Activated CD8-positive, alpha-beta memory T cell treated with anti-CD3 and anti-CD28 coated beads for 36 hours (primary cell): ENCODE data around the gene C5orf52. TPM values are rescaled to one million over a fixed set of nuclear protein-coding genes. Genes with fewer than 3 reads are reported as not detected.
"Not testable (repeated sequence)": the region's sequence is repeated elsewhere in the genome, so short reads cannot be mapped to it uniquely, and the experiment has no call there.

ENCODE experiments used
- CTCF ChIA-PET: fragments of 350-600 bp; sonication (Branson Sonifier 250); formaldehyde crosslinking; loops from one replicate; lab custom pipeline; 2021; ENCODE audit warnings: antibody characterized with exemption; lab: Charles Lee
- POLR2A ChIA-PET: fragments of 350-600 bp; sonication (Branson Sonifier 250); formaldehyde crosslinking; loops from one replicate; lab custom pipeline; 2021; ENCODE audit warnings: antibody characterized with exemption; lab: Charles Lee
- total RNA-seq, 2 experiments: library from RNA; stranded (reverse); gene quantifications; one replicate each; pipeline ENCODE4 v1.2.3, GENCODE V29; 2021

C5orf52 gene
- total RNA-seq, 2 experiments from 2014 or later: not detected

DNA sequence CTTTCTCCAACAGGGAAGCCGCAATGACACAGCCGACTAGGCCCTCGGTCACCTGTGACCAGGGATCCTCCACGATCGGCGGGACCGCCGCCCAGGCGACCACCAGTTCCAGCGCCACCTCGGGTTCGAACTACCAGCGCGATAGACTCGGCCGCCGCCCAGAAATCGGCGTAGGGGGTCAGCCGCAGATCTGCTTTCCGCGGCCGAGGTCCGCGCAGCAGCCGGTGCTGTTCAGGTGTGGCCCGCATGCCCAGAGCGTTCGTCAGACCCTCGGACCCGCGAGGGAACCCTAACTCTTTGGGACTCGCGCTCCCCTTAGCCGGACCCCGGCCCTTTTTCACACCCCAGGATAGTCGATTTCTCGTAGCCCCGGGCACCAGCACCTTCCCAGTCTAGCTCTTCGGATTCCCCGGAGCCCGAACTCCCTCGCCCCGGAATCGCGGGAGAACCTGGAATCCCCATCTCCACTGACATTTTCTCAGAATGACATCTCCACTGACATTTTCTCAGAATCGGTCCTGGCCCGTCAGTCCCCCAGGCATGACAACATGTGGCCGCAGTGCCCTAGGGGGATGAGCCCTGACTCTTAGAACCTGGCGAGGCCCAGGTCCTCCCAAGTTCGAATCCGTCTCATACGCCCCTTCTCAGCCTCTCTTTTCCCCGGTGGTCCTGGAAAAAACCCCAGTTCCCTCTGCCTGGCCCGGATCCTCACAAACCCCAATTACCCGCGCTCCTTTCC, 428 bp downstream of the C5orf52 start:
- POLR2A ChIA-PET: no interaction called here
- CTCF ChIA-PET: no interaction called here

- POLR2A ChIA-PET: no interaction called here
- CTCF ChIA-PET: no interaction called here
Observed at GRCh38 chr5:157672976-157673375, 1.6 kb downstream of the C5orf52 start.

DNA sequence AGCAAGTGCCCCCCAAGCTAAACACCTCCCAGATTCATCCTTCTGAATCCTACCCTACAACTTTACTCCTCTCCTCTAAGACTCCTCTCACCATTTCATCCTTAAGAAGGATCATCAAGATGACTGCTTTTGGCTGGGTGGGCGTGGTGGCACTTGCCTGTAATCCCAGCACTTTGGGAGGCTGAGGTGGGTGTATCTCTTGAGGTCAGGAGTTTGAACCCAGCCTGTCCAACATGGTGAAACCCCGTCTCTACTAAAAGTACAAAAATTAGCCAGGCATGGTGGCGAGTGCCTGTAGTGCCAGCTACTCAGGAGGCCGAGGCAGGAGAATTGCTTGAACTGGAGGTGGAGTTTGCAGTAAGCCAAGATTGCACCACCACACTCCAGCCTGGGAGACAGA, 3.0 kb downstream of the C5orf52 start:
- POLR2A ChIA-PET: interaction anchor here (0.5 kb wide), 1 partner anchor 63 kb away, joined by 3 read pairs; no protein-coding TSS in a partner anchor
- CTCF ChIA-PET: interaction anchor here (1.1 kb wide), 1 partner anchor 92 kb away, joined by 3 read pairs; no protein-coding TSS in a partner anchor

GRCh38 chr5:157677931-157678330, 6.6 kb downstream of the C5orf52 start:
- CTCF ChIA-PET: no interaction called here
- POLR2A ChIA-PET: no interaction called here

DNA sequence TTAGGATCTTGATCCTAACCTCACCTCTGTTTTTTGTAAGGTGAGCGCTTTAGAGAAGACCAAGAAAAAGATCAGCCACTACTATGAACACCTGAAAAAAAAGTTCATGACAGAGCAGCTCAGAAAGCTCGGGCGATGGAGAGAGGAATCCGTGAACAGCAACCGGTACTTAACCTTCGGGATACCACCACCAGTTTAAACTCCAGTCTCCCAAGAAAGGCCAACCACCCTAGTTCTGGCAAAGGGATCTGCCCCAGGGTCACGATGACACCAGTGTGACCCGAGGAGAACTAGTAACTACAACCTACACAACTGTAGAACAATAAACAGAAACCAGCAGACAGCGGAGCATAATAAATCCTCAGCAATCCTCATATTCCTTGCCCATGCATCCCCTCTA, 8.5 kb downstream of the C5orf52 start:
- ChIA-PET CTCF (no interaction called here), POLR2A (no interaction called here)

DNA sequence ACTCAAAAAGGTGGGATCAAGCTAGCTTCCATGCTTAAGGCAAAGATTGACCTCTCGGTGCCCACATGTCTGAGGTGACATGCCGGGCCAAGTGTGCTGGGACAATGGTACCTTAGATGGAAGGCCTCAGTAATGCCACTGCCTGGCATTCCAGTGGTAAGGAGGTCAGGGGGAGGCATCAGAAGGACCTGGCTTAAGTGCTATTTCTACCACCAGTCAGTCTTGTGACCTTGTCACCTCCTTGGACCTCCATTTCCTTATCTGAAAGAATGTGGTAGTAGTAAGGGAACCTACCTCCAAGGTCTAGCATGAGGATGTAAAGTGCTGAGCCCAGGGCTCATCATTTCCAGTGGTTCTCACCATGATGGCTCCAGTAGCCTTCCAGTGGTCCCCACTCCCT, 8.9 kb downstream of the C5orf52 start:
- ChIA-PET CTCF (no interaction called here), POLR2A (no interaction called here)

GRCh38 chr5:157681048-157681447, 9.7 kb downstream of the C5orf52 start:
- ChIA-PET POLR2A (no interaction called here), CTCF (no interaction called here)

DNA sequence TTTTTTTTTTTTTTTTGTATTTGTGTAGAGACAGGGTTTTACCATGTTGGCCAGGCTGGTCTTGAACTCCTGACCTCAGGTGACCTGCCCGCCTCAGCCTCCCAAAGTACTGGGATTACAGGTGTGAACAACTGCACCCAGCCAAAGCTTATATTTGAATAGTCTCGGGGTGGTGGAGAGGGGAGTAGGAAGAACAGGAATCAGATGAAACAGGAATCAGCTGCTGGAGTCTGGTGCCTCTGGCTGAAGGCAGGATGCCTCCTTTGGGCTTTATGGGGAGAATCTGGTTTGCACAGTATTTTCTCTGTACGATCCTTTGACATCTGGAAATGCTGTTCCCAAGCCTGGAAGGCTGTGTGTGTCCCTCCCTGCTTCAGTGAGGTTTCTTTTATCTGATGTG, 10.9 kb downstream of the C5orf52 start:
- CTCF ChIA-PET: interaction anchor here (0.6 kb wide), 1 partner anchor 147 kb away, joined by 5 read pairs; no protein-coding TSS in a partner anchor

DNA sequence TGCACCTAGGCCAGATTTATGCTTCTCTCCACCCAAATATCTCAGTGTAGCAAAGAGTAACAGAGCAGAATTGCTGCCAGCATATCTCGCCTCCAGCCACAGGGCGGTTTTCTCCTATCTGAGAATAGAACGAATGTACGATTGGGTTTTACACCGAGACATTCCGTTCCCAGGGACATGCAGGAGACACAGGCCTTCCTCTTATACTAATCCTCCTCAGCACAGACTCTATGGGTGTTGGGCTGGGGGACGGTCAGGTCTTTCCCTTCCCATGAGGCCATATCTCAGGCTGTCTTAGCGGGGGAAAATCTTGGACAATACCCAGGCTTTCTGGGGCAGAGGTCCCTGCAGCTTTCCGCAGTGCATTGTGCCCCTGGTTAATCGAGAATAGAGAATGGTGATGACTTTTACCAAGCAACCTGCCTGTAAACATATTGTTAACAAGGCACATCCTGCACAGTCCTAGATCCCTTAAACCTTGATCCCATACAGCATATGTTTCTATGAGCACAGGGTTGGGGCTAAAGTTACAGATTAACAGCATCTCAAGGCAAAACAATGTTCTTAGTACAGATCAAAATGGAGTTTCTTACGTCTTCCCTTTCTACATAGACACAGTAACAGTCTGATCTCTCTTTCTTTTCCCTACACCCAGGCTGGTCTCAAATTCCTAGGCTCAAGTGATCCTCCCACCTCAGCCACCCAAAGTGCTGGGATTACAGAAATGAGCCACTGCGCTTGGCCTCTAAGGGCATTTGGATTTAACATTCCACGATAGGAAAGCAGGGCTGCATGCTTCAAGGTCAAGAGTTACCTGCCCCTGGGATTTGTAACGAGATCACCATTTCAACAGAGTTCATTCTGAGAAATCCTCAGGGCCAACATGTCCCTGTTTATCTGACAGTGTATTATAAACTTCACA, 15.2 kb downstream of the C5orf52 start:
- CTCF ChIA-PET: not testable (repeated sequence)

More for the DNA sequence above, 10.9 kb downstream of the C5orf52 start:
- POLR2A ChIA-PET: no interaction called here

DNA sequence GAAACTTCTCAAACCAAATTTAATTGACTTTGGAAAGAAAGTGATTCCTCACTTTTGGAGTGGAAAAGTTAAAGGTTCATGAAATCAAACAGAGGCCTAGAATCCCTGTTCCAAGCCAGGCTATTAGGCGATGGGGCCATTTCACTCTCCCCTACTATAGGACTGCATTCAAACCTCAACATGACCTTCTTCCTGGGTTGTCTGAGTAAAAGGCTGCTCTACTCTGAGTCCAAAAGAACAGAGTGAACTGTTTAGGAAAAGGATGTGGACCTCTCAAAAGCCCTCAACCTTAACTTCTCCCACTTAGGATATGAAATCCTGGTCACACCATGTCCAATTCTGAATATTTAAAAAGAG, 15.8 kb downstream of the C5orf52 start:
- CTCF ChIA-PET: no interaction called here
- POLR2A ChIA-PET: no interaction called here

More for the DNA sequence above, 15.2 kb downstream of the C5orf52 start:
- POLR2A ChIA-PET: not testable (repeated sequence)

DNA sequence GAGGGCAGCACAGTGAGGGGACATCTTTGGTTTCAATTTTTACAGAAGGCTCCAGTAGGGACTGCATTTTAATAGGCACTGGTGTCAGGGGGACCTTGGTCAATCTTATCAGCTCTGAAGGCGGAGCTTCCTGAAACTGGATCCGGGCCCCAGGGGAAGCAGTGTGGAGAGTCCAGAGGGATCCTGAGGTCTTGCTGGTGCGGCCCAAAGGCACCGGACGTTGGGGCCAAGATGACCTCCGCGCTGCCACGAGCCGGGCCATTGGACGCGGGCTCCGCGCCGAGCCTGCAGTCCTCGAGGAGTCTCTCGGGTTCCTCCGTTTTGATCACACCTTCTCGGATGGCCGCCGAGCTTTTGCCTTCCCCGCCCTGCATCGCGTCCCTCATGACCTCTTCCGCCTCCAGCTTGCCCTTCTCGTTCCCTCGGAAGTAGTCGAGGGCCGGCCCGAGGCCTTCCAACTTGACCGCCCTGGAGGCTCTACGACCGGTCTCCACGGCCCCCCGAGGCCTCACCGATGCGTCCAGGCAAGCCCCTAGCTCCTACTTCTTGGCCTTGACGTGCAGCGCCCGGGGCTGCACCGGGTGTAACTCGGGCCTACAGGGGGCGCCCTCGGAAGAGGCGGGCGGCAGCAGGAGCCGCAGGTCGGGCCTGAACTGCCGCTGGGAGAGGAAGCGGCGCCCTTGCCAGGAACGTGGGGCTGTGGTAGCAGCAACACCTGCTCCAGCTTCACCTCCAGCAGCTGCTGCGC, 18.8 kb downstream of the C5orf52 start:
- ChIA-PET POLR2A (no interaction called here), CTCF (interaction anchor here (1.2 to 1.3 kb wide), 4 partner anchors 20 to 54 kb away, joined by 3 to 6 read pairs (median 4); no protein-coding TSS in a partner anchor)

DNA sequence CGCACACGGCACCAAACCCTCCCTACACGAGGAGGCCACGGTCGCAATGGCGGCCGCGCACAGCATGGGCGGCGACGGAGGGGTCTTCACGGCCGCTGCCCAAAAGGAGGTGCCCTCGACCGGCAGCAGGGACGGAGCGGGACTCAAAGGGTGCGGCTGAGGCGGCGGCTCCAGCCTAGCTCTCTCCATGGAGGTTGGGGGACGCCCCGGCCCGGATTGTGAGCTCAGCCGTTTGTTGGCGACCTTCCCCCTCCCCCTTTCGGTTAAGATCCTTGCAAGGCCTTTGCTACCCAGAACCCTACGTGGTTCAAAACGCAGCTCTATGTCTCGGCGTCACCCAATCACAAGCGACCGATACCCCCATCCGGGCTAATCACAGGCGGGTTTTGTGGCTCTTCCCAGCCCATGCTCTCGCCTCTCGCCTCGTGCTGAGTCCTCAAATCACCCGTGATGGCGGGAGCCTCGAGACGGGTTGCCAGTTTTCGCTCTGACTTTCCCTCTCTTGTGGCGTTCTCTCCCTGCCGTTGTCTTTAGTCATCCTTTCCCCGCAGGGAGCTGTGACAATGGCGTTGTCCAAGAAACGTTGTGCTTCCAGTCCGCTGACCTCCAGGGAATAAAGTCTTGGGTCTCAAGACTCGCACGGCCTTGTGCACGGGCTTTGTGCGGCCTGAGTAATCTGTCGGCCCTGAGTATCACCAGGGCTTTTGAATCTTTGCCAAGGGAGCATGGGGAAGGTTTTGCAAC, 19.5 kb downstream of the C5orf52 start:
- ChIA-PET POLR2A (no interaction called here), CTCF (interaction anchor here (1.2 to 1.3 kb wide), 4 partner anchors 20 to 53 kb away, joined by 3 to 6 read pairs (median 4); no protein-coding TSS in a partner anchor)

DNA sequence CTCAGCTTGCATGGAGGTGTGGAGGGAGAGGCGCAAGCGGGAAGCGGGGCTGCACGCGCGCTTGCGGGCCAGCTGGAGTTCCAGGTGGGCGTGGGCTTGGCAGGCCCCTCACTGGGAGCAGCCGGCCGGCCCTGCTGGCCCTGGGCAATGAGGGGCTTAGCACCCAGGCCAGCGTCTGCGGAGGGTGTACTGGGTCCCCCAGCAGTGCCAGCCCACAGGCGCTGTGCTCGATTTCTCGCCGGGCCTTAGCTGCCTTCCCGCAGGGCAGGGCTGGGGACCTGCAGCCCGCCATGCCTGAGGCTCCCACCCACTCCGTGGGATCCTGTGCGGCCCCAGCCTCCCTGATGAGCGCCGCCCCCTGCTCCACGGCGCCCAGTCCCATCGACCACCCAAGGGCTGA, 22.5 kb downstream of the C5orf52 start:
- POLR2A ChIA-PET, CTCF ChIA-PET: not testable (repeated sequence)

DNA sequence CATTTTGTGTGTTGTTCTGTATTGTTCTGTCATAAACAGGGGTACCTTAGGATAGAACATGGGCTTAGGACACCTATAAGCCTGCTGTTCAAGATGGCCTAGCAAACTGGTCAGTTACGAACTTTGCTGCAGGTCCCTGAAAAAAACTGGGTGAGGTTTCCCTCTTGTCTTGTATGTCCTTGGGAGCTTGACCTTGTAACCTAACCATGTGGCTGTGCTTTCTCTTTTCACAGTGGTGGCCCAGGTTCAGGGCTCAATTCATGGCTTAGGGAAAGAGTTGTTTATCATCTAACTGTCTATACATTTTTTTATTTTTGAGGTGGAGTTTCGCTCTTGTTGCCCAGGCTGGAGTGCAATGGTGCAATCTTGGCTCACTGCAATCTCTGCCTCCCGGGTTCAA, 24.8 kb downstream of the C5orf52 start:
- POLR2A ChIA-PET, CTCF ChIA-PET: not testable (repeated sequence)

GRCh38 chr5:157698674-157699073, 27.3 kb downstream of the C5orf52 start:
- POLR2A ChIA-PET, CTCF ChIA-PET: not testable (repeated sequence)

DNA sequence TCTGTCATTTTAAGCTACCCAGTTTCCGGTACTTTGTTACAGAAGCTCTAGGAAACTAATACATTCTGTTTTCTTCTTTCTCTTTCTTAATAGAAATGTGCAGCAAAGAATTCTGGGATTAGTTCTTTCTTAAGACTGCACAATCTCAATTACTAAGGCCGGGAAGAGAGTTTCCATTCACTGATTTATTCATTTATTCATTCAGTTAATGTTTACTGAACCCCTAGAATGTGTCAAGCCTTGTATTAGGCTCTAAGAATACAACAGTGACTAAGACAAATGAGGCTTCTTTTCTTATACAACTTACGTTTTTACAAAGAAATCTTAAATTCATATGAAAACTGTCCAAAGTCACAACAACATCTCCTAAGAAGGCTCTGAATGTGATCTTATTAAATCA, 32.4 kb downstream of the C5orf52 start:
- ChIA-PET CTCF (no interaction called here), POLR2A (no interaction called here)

DNA sequence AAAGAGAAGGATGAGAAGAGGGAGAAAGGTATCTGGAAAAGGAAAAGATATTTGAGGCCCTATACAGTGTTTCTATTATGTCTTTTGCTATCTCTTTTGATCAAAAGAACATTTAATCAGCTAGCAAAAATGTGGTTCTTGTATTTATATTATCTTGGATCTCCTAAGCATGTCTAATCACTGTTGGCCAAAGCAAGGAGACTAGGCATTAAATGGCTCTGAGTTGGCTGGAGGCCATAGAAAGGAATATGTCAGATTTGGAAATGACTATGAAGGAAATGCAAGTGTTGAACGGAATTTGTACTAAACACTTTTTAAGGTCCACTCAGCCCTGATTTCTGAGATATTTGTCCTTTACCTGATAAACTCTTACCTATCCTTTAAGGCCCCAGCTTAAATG, 37.5 kb downstream of the C5orf52 start:
- POLR2A ChIA-PET: no interaction called here

DNA sequence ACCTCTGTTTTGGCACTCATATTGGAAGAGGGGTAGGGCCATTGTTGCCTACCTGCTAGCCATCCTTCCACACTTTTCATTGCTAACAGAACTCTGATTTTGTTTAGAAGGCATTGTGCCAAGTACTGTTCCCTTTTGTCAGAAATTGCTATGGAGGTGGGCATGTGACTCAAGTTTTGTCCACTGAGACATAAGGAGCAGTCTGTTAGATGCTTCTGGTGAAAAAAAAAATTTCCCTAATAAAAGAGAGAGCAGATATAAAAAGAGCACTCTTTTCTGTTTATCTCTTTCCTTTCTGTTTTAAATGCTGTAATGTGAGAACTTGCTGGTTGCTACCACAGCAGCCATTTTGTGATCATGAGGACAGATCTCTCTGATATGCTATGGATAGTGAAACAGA, 38.0 kb downstream of the C5orf52 start:
- ChIA-PET POLR2A (no interaction called here), CTCF (no interaction called here)

More for the DNA sequence above, 37.5 kb downstream of the C5orf52 start:
- CTCF ChIA-PET: interaction anchor here (1.3 kb wide), 1 partner anchor 232 kb away, joined by 3 read pairs; no protein-coding TSS in a partner anchor

DNA sequence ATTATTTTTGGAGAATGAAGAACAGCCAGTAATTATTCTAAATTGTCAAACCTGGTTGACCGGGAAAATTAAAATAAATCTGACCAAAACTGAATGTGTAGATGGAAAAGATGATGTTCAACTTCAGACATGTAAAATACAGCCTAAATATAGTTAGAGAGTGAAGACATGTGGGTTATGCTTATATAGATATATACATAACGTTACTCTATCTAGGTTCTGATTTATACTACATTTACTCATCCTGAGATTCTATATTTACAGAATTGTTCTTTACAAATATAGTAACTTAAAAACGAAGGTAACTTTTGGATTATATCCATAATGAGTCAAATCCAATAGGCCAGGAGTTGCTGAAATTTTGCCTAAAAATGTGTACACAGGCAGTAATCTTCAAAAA, 39.1 kb downstream of the C5orf52 start:
- CTCF ChIA-PET: no interaction called here
- POLR2A ChIA-PET: no interaction called here
